HFFc6 (cell line): ENCODE results near the gene IGF1R. TPM values are rescaled to one million over a fixed set of nuclear protein-coding genes. Genes with fewer than 3 reads are reported as not detected.
A peak's percentile ranks its signal among the peaks of the same experiment; 100 is the strongest.

Source experiments
- DNase-seq: peaks from one replicate; pipeline ENCODE4 v3.0.0-alpha.2; 2018
- H3K27ac Mint-ChIP-seq: 2 replicates; pipeline ENCODE4 v1.8.0; 2020; ENCODE audit warnings: mild to moderate bottlenecking, mixed read lengths
- H3K27me3 Mint-ChIP-seq: 2 replicates; pipeline ENCODE4 v1.8.0; 2021; ENCODE audit warnings: mild to moderate bottlenecking, moderate library complexity, mixed read lengths; ENCODE audit not compliant: insufficient read depth
- H3K36me3 Mint-ChIP-seq: 2 replicates; pipeline ENCODE4 v1.8.0; 2021; ENCODE audit warnings: low read depth, mixed read lengths
- H3K4me1 Mint-ChIP-seq: 2 replicates; pipeline ENCODE4 v1.8.0; 2020; ENCODE audit warnings: low read depth, mixed read lengths
- H3K4me3 Mint-ChIP-seq: 2 replicates; pipeline ENCODE4 v1.8.0; 2020; ENCODE audit warnings: mild to moderate bottlenecking, moderate library complexity, mixed read lengths
- H3K9me3 Mint-ChIP-seq: 2 replicates; pipeline ENCODE4 v1.8.0; 2020; ENCODE audit warnings: mild to moderate bottlenecking, mixed read lengths
- CTCF ChIP-seq: fragments of 200-600 bp; sonication (generic); IDR thresholded peaks from 2 replicates; pipeline ENCODE4 v1.5.0; 2021; ENCODE audit warnings: antibody characterized with exemption, mild to moderate bottlenecking
- total RNA-seq, 6 experiments: library from RNA; stranded (reverse); fragmentation: NEBNext Ultra II Directional; extraction: Animal tissue kit (Norgen Biotek cat#: 25700); gene quantifications; 2 replicates in 1 of 6; 3 replicates in 5 of 6; pipeline ENCODE4 v1.2.3, GENCODE V29; 2021

IGF1R gene
- total RNA-seq, 6 experiments from 2014 or later, result 46.7 to 61.9 (median 50.1) TPM

DNA sequence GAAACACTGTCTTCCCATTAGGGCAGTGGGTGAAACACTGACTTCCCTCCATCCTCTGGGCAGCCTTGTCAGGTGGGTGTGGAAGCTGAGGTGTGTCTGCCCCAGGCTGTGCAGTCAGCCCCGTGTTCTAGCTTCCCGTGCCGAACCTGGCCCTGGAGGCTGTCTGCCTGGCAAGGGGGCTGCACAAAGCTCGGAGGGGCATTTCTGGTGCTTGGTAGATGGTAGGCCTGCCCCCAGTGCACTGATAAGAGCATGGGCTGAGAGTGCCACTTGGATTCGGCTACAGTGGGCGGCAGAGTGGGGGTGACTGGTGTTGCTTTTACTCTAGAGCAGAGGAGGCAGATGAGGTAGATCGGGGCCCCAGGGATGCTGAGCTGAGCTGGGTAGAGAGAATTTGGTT lies 21.3 kb downstream of the IGF1R start:
- Mint-ChIP-seq H3K4me1 (peaks cover 88% of the 10 kb centered on the region), H3K4me3 (peak overlapping the region; percentile 70; the same call in 1 of the 2 replicates), H3K27ac (peak overlapping the region; percentile 91), H3K9me3 (no peaks in the 10 kb centered on the region), H3K27me3 (no peaks in the 10 kb centered on the region; the same call in none of the 2 replicates), H3K36me3 (peaks cover 7% of the 10 kb centered on the region; the same call in 1 of the 2 replicates)
- TF ChIP-seq CTCF, result no peak
- no peak for DNase-seq

DNA sequence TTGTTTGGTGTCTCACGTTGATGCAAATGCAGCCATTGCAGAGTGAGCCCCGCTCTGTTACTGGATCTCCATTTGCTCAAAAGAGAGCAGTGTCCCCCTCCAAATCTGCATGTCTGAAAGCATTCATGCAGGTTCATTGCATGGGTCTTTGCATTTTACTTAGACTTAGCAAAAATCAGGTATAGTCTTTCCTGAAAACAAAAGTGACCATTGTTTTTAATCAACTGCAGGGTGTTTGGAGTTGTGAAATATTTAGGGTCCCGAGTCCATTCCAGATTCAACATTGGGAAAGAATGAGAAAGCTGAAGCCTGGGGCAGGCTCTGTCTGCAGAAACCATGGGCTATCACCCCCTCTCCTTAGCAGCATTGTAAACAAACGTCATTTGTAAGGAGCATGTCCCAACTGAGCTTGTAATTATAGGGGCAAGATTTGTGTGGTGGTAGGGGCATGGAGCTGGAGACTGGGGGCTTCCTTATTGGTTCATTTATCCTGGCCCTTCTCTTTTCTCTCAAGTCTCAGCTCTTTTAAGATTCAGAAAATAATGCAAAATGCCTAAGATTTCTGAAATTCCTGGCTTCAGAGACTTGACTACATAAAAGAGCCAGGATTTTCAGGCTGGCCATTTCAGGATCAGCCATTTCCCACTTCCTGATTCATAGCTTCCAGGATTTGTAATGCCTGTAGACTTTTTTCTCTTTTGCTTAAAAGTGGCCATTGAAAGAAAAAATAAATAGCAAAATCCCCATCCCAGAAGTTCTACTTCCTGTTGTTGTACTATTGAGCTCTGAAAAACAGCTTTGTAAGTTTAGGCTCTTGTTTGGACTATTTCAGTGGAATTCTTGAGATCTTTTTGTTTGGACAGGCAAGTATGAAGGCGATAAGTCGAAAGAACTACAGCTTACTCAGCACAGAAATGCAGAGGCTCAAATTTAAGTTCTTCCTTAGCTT lies 23.0 kb downstream of the IGF1R start:
- H3K36me3 Mint-ChIP-seq, result peaks cover 8% of the 10 kb centered on the region
- peak overlapping the region; percentile 91 for H3K27ac Mint-ChIP-seq
- H3K4me3 Mint-ChIP-seq, result peak overlapping the region; percentile 70
- no peaks in the 10 kb centered on the region; the same call in none of the 2 replicates for H3K27me3 Mint-ChIP-seq
- DNase-seq, result peak; percentile 61
- TF ChIP-seq CTCF, result no peak
- H3K9me3 Mint-ChIP-seq, result no peaks in the 10 kb centered on the region
- peaks cover 87% of the 10 kb centered on the region for H3K4me1 Mint-ChIP-seq

- H3K27ac Mint-ChIP-seq, result peak overlapping the region; percentile 18; the same call in 1 of the 2 replicates
- no peaks in the 10 kb centered on the region; the same call in none of the 2 replicates for H3K27me3 Mint-ChIP-seq
- peak overlapping the region; percentile 42; the same call in 1 of the 2 replicates for H3K4me3 Mint-ChIP-seq
- DNase-seq, result no peak
- peaks cover 18% of the 10 kb centered on the region for H3K36me3 Mint-ChIP-seq
- H3K4me1 Mint-ChIP-seq, result peaks cover 87% of the 10 kb centered on the region
- H3K9me3 Mint-ChIP-seq, result no peaks in the 10 kb centered on the region
- TF ChIP-seq CTCF, result no peak
Observed at GRCh38 chr15:98673133-98673532, 24.8 kb downstream of the IGF1R start.

GRCh38 chr15:98674336-98674735 lies 26.0 kb downstream of the IGF1R start:
- Mint-ChIP-seq H3K27me3 (no peaks in the 10 kb centered on the region; the same call in none of the 2 replicates), H3K9me3 (no peaks in the 10 kb centered on the region), H3K27ac (no peak overlapping the region), H3K4me1 (peaks cover 84% of the 10 kb centered on the region), H3K36me3 (peaks cover 18% of the 10 kb centered on the region), H3K4me3 (no peak overlapping the region)
- DNase-seq, result no peak
- TF ChIP-seq CTCF, result no peak

- peak overlapping the region; percentile 67 for H3K27ac Mint-ChIP-seq
- H3K27me3 Mint-ChIP-seq, result no peaks in the 10 kb centered on the region
- no peak for TF ChIP-seq CTCF
- H3K36me3 Mint-ChIP-seq, result peaks cover 18% of the 10 kb centered on the region
- H3K4me1 Mint-ChIP-seq, result peaks cover 72% of the 10 kb centered on the region
- H3K9me3 Mint-ChIP-seq, result no peaks in the 10 kb centered on the region
- peak overlapping the region; percentile 75 for H3K4me3 Mint-ChIP-seq
- DNase-seq, result peak; percentile 44
Observed at GRCh38 chr15:98676586-98677270, 28.4 kb downstream of the IGF1R start.
